HepG2 (cell line): ENCODE results near the gene ZDHHC3. TPM values are rescaled to one million over a fixed set of nuclear protein-coding genes. Genes with fewer than 3 reads are reported as not detected.

Source experiments
- ATAC-seq: fragments of 200-7000 bp; cut with Tn5 transposase; 3 replicates; pipeline ENCODE4 v1.9.1; 2020; ENCODE audit warnings: mild to moderate bottlenecking, moderate library complexity
- BruUV-seq: library from RNA; stranded (reverse); fragments of 400-500 nt; replicated peaks from 2 replicates; lab custom pipeline; 2021; lab: Mats Ljungman, UMichigan
- CTCF ChIA-PET: fragments of 300-600 bp; formaldehyde crosslinking; extraction: SDS; loops from one replicate; lab custom pipeline; 2021; ENCODE audit warnings: low total read pairs, inconsistent platforms, low intra/inter-chr PET ratio; lab: Yijun Ruan, JAX
- POLR2A ChIA-PET: fragments of 350-600 bp; sonication (Branson Sonifier 250); formaldehyde crosslinking; loops from one replicate; lab custom pipeline; 2020; ENCODE audit warnings: antibody characterized with exemption, inconsistent platforms; lab: Yijun Ruan, JAX
- DNase-seq: peaks from one replicate; pipeline ENCODE4 v3.0.0-alpha.2; 2015; ENCODE audit warnings: low spot score
- FAIRE-seq: peaks from 3 replicates; lab custom pipeline; 2011; peaks lifted over from hg19 to GRCh38; lab: Jason Lieb, UNC
- H2AFZ ChIP-seq: one replicate; pipeline ENCODE4 v1.6.1; 2011; ENCODE audit warnings: low read length, inconsistent platforms
- H3K27ac ChIP-seq: fragments of 300-600 bp; 3 replicates; pipeline ENCODE4 v1.8.0; 2011; ENCODE audit warnings: mixed run types, mild to moderate bottlenecking, mixed read lengths, low read length, inconsistent platforms; ENCODE audit not compliant: insufficient read depth; ENCODE audit errors: extremely low read length
- H3K27me3 ChIP-seq, 2 experiments: fragments of 200-600 bp in 1 of 2; 2 replicates in 1 of 2; 3 replicates in 1 of 2; pipeline versions ENCODE4 v1.6.0 to v1.8.0; 2011; ENCODE audit warnings: low read length in 2 of 2, mild to moderate bottlenecking in 2 of 2, moderate library complexity in 2 of 2, inconsistent platforms in 1 of 2; ENCODE audit not compliant: insufficient read depth in 2 of 2, control insufficient read depth in 1 of 2
- H3K36me3 ChIP-seq, 2 experiments: fragments of 200-600 bp in 1 of 2; replicated peaks in 1 of 2; 2 replicates in 1 of 2; 3 replicates in 1 of 2; pipeline versions ENCODE4 v1.5.1 to v1.8.0; 2011; ENCODE audit warnings: low read length in 2 of 2, inconsistent platforms in 1 of 2; ENCODE audit not compliant: insufficient read depth in 2 of 2, control insufficient read depth in 1 of 2
- H3K4me1 ChIP-seq: 2 replicates; pipeline ENCODE4 v1.5.1; 2012; ENCODE audit warnings: low read length, inconsistent platforms; ENCODE audit not compliant: insufficient read depth
- H3K4me2 ChIP-seq: 2 replicates; pipeline ENCODE4 v1.6.0; 2011; ENCODE audit warnings: low read depth, low read length, inconsistent platforms
- H3K4me3 ChIP-seq, 3 experiments: fragments of 200-600 bp in 1 of 3; sonication (generic), shearing (Covaris generic) in 1 of 3; replicated peaks in 1 of 3; 2 replicates each; pipeline ENCODE4 v1.5.1; 2011 to 2016; ENCODE audit warnings: low read length in 3 of 3, inconsistent platforms in 2 of 3, low read depth in 2 of 3, mild to moderate bottlenecking in 2 of 3, control low read depth in 1 of 3, mixed read lengths in 1 of 3; ENCODE audit not compliant: insufficient read depth in 1 of 3
- H3K79me2 ChIP-seq: one replicate; pipeline ENCODE4 v1.6.1; 2011; ENCODE audit warnings: low read length, inconsistent platforms; ENCODE audit not compliant: insufficient read depth
- H3K9ac ChIP-seq: 2 replicates; pipeline ENCODE4 v1.6.0; 2011; ENCODE audit warnings: mild to moderate bottlenecking, low read depth, low read length, inconsistent platforms; ENCODE audit not compliant: insufficient read depth
- H3K9me3 ChIP-seq: 2 replicates; pipeline ENCODE4 v1.5.1; 2012; ENCODE audit warnings: mild to moderate bottlenecking, low read length
- H4K20me1 ChIP-seq: 2 replicates; pipeline ENCODE4 v1.6.0; 2011; ENCODE audit warnings: inconsistent platforms, mild to moderate bottlenecking, low read length, moderate library complexity; ENCODE audit not compliant: insufficient read depth
- CC2D1A ChIP-seq: sonication (generic); formaldehyde crosslinking; IDR thresholded peaks from 2 replicates; pipeline ENCODE4 v1.8.1; 2023; ENCODE audit warnings: mild to moderate bottlenecking, missing genetic modification reagents
- KDM1A ChIP-seq: IDR thresholded peaks from 2 replicates; pipeline ENCODE4 v1.6.1; 2016; ENCODE audit warnings: missing compliant biosample characterization
- KMT2B ChIP-seq: IDR thresholded peaks from 2 replicates; pipeline ENCODE4 v1.6.1; 2016; ENCODE audit warnings: missing genetic modification reagents, missing compliant biosample characterization
- SALL2 ChIP-seq: sonication (generic); formaldehyde crosslinking; IDR thresholded peaks from 2 replicates; pipeline ENCODE4 v1.8.1; 2023; ENCODE audit warnings: mild to moderate bottlenecking, missing genetic modification reagents, inconsistent platforms
- ZNF264 ChIP-seq: sonication (generic); formaldehyde crosslinking; IDR thresholded peaks from 2 replicates; pipeline ENCODE4 v1.4.0; 2020; ENCODE audit warnings: missing genetic modification reagents
- ZNF34 ChIP-seq: sonication (generic); formaldehyde crosslinking; IDR thresholded peaks from 2 replicates; pipeline ENCODE4 v1.4.0; 2020; ENCODE audit warnings: mild to moderate bottlenecking, missing genetic modification reagents, borderline replicate concordance
- ZNF367 ChIP-seq: sonication (generic); formaldehyde crosslinking; IDR thresholded peaks from 2 replicates; pipeline ENCODE4 v1.4.0; 2020; ENCODE audit warnings: missing genetic modification reagents, borderline replicate concordance
- ZNF572 ChIP-seq: sonication (generic); formaldehyde crosslinking; IDR thresholded peaks from 2 replicates; pipeline ENCODE4 v1.5.1; 2020; ENCODE audit warnings: mild to moderate bottlenecking, missing genetic modification reagents
- ZNF615 ChIP-seq: sonication (generic); formaldehyde crosslinking; IDR thresholded peaks from 2 replicates; pipeline ENCODE4 v1.5.0; 2020; ENCODE audit warnings: mild to moderate bottlenecking, missing genetic modification reagents, borderline replicate concordance
- ZNF773 ChIP-seq: sonication (generic); formaldehyde crosslinking; IDR thresholded peaks from 2 replicates; pipeline ENCODE4 v1.4.0; 2020; ENCODE audit warnings: missing genetic modification reagents, borderline replicate concordance
- ZNF879 ChIP-seq: sonication (generic); formaldehyde crosslinking; IDR thresholded peaks from 2 replicates; pipeline ENCODE4 v1.8.1; 2023; ENCODE audit warnings: missing genetic modification reagents
- ZNF891 ChIP-seq: sonication (generic); formaldehyde crosslinking; IDR thresholded peaks from 2 replicates; pipeline ENCODE4 v1.5.0; 2020; ENCODE audit warnings: mild to moderate bottlenecking, missing genetic modification reagents
- ZSCAN5A ChIP-seq: sonication (generic); formaldehyde crosslinking; IDR thresholded peaks from 2 replicates; pipeline ENCODE4 v1.8.0; 2022; ENCODE audit warnings: mild to moderate bottlenecking, missing genetic modification reagents, borderline replicate concordance
- WGBS: methylation state at CpG from one replicate; pipeline ENCODE4 v1.1.6; 2017; ENCODE audit warnings: low lambda C conversion rate; 5-methylcytosine and 5-hydroxymethylcytosine counted together
- in situ Hi-C: cut with HindIII; loops from 2 replicates; pipeline ENCODE4 v1.10.0; 2017; ENCODE audit warnings: low pct_unique_long_range_greater_than_20kb; ENCODE audit not compliant: extremely low pct_ligation_motif_present
- intact Hi-C: fragments of 100-400 bp; cut with micrococcal nuclease; formaldehyde crosslinking; loops from one replicate; pipeline ENCODE4 v1.10.0; 2022; ENCODE audit not compliant: unreplicated experiment
- polyA plus RNA-seq, 8 experiments: library from polyadenylated mRNA; depleted of rRNA in 3 of 8; stranded (reverse) in 7 of 8; unstranded in 1 of 8; fragments of >200 nt; fragmentation: Illumina TruSeq in 4 of 8; extraction: Trizol in 4 of 8; gene quantifications; 2 replicates each; pipeline versions ENCODE4 v1.2.1 to v1.2.3, GENCODE V29; 2011 to 2016; ENCODE audit warnings: low read depth in 4 of 8, missing spikeins in 1 of 8, mixed read lengths in 1 of 8; ENCODE audit not compliant: insufficient read depth in 1 of 8
- total RNA-seq, 5 experiments: library from RNA; depleted of rRNA; stranded (reverse); fragments of >200 nt; fragmentation: Illumina TruSeq; extraction: Trizol; gene quantifications; 2 replicates each; pipeline ENCODE4 v1.2.3, GENCODE V29; 2016; ENCODE audit warnings: low read depth in 1 of 5
- TF ChIP-seq, protein P1 (sequence below): IDR thresholded peaks from 2 replicates; pipeline ENCODE4 v1.6.1; 2016; ENCODE audit warnings: low read depth, missing genetic modification reagents, missing compliant biosample characterization
- TF ChIP-seq, protein P2 (sequence below): conservative IDR thresholded peaks from 2 replicates; pipeline ENCODE4 v1.6.1; 2018; ENCODE audit warnings: missing genetic modification reagents

The ZDHHC3 gene
- total and polyA plus RNA-seq, 2 of the 13 experiments (the other 11 are each of a cell fraction or from before 2014, with no cell fraction given): 44.1 to 65.7 TPM

GRCh38 chr3:44930911-44931310 is 45.1 kb downstream of the ZDHHC3 start:
- Histone ChIP-seq H2AFZ (no peak overlapping the region), H3K4me1 (peaks cover 13% of the 10 kb centered on the region), H3K27ac (no peak overlapping the region), H4K20me1 (no peaks in the 10 kb centered on the region), H3K79me2 (no peaks in the 10 kb centered on the region), H3K9ac (no peak overlapping the region), H3K36me3 (peaks cover 13 to 47% of the 10 kb centered on the region in 2 experiments; a peak in 4 of 5 replicates), H3K27me3 (no peaks in the 10 kb centered on the region), H3K4me2 (no peak overlapping the region), H3K4me3 (no peak overlapping the region), H3K9me3 (no peaks in the 10 kb centered on the region)
- FAIRE-seq: no peak
- ATAC-seq: no peak
- CTCF ChIA-PET: no interaction called here
- intact Hi-C loops: no loop called here
- POLR2A ChIA-PET: no interaction called here
- no peak for DNase-seq
- TF ChIP-seq ZNF34 (CRISPR knock-in tag): no peak
- no peak for TF ChIP-seq CC2D1A (CRISPR knock-in tag)
- no peak for TF ChIP-seq ZNF264 (CRISPR knock-in tag)
- TF ChIP-seq ZNF572 (CRISPR knock-in tag): no peak
- TF ChIP-seq, protein P1, sequence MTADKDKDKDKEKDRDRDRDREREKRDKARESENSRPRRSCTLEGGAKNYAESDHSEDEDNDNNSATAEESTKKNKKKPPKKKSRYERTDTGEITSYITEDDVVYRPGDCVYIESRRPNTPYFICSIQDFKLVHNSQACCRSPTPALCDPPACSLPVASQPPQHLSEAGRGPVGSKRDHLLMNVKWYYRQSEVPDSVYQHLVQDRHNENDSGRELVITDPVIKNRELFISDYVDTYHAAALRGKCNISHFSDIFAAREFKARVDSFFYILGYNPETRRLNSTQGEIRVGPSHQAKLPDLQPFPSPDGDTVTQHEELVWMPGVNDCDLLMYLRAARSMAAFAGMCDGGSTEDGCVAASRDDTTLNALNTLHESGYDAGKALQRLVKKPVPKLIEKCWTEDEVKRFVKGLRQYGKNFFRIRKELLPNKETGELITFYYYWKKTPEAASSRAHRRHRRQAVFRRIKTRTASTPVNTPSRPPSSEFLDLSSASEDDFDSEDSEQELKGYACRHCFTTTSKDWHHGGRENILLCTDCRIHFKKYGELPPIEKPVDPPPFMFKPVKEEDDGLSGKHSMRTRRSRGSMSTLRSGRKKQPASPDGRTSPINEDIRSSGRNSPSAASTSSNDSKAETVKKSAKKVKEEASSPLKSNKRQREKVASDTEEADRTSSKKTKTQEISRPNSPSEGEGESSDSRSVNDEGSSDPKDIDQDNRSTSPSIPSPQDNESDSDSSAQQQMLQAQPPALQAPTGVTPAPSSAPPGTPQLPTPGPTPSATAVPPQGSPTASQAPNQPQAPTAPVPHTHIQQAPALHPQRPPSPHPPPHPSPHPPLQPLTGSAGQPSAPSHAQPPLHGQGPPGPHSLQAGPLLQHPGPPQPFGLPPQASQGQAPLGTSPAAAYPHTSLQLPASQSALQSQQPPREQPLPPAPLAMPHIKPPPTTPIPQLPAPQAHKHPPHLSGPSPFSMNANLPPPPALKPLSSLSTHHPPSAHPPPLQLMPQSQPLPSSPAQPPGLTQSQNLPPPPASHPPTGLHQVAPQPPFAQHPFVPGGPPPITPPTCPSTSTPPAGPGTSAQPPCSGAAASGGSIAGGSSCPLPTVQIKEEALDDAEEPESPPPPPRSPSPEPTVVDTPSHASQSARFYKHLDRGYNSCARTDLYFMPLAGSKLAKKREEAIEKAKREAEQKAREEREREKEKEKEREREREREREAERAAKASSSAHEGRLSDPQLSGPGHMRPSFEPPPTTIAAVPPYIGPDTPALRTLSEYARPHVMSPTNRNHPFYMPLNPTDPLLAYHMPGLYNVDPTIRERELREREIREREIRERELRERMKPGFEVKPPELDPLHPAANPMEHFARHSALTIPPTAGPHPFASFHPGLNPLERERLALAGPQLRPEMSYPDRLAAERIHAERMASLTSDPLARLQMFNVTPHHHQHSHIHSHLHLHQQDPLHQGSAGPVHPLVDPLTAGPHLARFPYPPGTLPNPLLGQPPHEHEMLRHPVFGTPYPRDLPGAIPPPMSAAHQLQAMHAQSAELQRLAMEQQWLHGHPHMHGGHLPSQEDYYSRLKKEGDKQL (CRISPR knock-in tag): no peak
- no peak for TF ChIP-seq ZNF891 (CRISPR knock-in tag)
- TF ChIP-seq KDM1A (CRISPR knock-in tag): no peak
- TF ChIP-seq ZNF879 (CRISPR knock-in tag): no peak
- no peak for TF ChIP-seq ZNF615 (CRISPR knock-in tag)
- TF ChIP-seq KMT2B (CRISPR knock-in tag): no peak
- no peak for TF ChIP-seq ZSCAN5A (CRISPR knock-in tag)
- TF ChIP-seq, protein P2, sequence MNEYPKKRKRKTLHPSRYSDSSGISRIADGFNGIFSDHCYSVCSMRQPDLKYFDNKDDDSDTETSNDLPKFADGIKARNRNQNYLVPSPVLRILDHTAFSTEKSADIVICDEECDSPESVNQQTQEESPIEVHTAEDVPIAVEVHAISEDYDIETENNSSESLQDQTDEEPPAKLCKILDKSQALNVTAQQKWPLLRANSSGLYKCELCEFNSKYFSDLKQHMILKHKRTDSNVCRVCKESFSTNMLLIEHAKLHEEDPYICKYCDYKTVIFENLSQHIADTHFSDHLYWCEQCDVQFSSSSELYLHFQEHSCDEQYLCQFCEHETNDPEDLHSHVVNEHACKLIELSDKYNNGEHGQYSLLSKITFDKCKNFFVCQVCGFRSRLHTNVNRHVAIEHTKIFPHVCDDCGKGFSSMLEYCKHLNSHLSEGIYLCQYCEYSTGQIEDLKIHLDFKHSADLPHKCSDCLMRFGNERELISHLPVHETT (CRISPR knock-in tag): no peak
- TF ChIP-seq ZNF773: no peak
- no peak for TF ChIP-seq ZNF367 (CRISPR knock-in tag)
- TF ChIP-seq SALL2 (CRISPR knock-in tag): no peak
- 100% methylated on average over 2 of the region's 2 CpGs for WGBS
- BruUV-seq: no TSS peak
- in situ Hi-C loops: no loop called here
